ENCODE data around the gene ZNF592.
"Not testable (repeated sequence)": the region's sequence is repeated elsewhere in the genome, so short reads cannot be mapped to it uniquely, and the experiment has no call there.

ZNF592 gene

DNA sequence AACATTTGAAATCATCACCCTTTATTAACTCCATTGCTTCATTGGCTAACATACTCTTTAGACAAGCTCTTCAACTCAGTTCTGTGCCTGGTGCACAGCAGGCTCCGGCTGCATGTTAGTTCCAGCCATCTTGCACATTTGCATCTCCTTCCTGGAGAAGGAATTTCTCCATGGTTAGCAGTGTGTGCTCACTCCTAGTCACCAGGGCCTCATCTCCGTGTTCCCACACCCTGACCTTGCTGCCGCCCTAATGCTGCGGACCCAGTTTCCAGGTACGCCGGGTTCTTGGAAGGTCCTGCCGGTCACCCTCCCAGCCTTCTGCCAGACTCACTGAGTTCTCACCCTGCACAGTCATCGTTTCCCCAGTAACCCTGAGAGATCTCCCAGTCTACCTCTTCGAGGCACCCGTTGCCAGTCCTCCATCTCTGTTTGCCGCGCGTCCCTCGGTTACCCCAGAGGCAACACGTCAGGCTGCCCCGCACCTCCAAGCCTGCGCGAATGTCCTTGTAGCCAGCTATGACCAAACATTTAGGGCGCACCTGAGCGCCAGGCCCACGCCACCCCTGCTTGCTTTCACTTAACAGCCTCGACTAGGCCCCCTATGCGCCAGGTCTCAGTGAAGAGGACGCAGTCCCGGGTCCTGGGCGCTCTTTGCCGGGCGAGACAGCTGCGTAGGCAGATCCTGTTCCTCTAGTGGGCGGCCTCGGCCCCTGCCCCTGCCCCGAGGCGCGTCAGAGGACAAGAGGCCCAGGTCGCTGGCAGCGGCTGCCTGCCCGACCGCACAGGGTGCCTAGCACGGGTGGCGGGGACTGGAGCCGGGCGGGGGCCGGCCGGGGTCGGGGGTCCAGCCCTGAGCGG is 747 bp upstream of the ZNF592 start:
- FAIRE-seq, result no peak

- no peak for FAIRE-seq
These were observed 959 bp downstream of the ZNF592 start for GRCh38 chr15:84749111-84749991.

GRCh38 chr15:84750583-84751092 is 2.2 kb downstream of the ZNF592 start:
- no peak for FAIRE-seq

DNA sequence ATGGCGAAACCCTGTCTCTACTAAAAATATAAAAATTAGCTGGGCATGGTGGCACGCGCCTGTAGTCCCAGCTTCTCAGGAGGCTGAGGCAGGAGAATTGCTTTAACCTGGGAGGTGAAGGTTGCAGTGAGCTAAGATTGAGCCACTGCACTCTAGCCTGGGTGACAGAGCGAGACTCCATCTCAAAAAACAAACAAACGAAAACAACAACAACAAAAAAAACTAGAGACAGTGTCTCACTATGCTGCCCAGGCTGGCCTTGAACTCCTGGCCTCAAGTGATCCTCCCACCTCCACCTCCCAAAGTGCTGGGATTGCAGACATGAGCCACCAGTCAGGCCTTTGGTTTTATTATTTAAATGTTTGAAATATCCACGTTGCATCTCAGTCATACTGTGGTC is 3.3 kb downstream of the ZNF592 start:
- not testable (repeated sequence) for FAIRE-seq

GRCh38 chr15:84752195-84752594 is 3.8 kb downstream of the ZNF592 start:
- no peak for FAIRE-seq

DNA sequence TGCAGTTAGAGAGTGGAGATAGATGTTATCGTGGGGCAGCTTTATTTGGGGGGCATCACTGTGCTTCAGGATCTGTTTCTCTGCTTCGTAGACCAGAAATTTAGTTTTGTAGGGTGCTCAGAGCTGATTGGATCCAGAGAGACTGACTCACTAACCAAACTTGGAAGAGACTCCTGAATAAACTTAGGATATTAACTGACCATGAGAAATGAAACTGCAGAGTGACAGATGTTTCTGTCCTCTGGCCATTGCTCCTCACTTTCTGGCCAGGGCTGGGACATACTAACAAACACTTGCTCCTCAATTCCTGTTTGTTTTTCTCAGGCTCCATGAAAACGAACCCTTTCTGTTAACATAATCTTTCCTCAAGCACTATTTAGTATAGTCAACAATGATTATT is 4.3 kb downstream of the ZNF592 start:
- FAIRE-seq, result no peak

GRCh38 chr15:84754889-84755288 is 6.5 kb downstream of the ZNF592 start:
- not testable (repeated sequence) for FAIRE-seq

GRCh38 chr15:84755736-84756527 is 7.5 kb downstream of the ZNF592 start:
- no peak for FAIRE-seq

GRCh38 chr15:84759018-84759417 is 10.6 kb downstream of the ZNF592 start:
- no peak for FAIRE-seq

DNA sequence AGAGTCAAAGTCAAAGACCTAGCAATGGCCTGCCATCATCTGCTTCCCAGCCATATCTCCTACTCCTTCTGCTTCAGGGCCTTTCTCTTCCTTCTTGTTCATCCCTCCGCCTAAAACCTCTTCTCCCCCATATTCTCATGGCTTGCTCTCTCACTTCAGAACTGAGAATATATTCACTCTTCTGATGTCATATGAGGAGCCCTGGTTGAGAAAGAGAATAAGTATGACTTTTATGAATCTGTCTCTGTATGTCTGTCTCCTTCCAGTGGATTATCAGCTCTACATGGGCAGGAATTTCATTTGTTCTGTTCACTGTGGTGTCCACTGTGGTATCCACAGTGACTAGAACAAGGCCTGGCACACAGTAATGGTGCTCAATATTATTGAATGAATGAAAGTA is 11.8 kb downstream of the ZNF592 start:
- FAIRE-seq, result no peak

GRCh38 chr15:84761607-84762131 is 13.3 kb downstream of the ZNF592 start:
- FAIRE-seq, result no peak

DNA sequence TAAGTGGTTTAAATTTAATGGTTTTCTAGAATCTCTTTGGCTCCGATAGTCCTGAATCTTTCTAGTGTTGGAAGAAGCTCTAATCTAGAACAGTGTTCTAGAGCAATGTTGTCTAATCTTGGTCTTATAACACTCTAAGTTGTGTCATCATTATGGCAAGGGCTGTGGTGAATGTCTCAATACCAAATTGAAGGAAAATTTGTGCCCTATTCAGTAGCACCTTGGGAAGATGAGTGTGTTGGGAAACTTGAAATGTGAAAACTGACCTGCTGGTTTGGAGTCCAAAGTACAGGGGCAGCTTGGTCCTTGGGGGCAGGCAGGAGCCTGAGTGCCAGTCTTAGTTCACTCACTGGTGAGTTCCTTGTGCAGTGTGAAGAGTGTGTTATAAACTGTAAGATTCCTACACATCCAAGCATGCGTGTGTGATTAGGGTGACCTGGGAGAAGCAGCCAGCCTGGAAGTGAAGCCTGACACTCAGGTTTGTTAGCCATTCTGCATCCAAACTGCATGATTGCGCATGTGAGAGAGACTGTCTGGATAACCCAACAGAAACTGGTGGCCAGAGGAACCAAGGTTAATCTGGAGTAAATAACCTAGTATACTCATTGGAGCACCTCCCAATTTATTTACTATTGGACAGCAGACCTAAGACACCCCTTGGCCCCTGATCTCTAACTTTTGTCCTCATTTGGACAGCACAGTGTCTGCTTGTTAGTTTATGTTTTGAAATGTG is 14.6 kb downstream of the ZNF592 start:
- no peak for FAIRE-seq

DNA sequence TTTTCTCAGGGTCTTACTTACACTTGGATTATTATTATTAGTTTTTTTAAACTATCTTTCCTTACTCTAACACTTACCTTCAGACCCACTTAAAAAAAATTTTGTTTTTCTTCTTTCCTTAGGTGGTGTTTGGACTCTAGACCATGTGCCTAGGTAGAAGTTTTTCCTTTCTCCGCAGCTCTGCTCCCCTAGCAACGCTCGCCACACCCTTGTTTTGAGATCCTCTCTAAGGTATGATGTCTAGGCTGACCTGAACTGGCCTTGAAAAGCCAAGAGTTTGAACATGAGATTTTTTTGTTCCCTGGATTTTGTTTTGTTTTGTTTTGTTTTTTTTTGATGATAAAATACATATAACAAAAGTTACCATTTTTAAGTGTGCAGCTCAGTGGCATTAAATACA is 16.2 kb downstream of the ZNF592 start:
- no peak for FAIRE-seq

GRCh38 chr15:84764989-84765388 is 16.6 kb downstream of the ZNF592 start:
- FAIRE-seq, result no peak

- FAIRE-seq, result no peak
These were observed 17.3 kb downstream of the ZNF592 start for GRCh38 chr15:84765675-84766074.

- FAIRE-seq, result no peak
These were observed 18.2 kb downstream of the ZNF592 start for GRCh38 chr15:84766461-84767035.

DNA sequence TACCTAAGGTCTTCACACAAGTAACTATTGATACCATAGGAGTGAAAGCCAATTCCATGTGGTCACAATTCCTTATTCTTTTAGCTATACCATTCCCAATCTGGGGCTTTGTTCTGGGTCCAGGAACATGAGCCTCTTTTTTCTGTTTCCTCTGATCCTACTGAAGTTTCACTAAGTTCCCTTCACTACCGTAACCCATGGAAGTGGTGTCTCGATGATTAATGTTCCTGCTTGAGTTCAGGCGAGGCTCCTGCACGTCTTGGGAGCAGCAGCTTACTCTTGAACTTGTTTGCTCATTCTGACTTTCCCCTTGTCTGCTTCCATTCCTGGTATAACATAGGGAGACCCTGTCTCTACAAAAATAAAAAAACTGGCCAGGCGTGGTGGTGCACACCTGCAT is 23.6 kb downstream of the ZNF592 start:
- FAIRE-seq, result no peak

DNA sequence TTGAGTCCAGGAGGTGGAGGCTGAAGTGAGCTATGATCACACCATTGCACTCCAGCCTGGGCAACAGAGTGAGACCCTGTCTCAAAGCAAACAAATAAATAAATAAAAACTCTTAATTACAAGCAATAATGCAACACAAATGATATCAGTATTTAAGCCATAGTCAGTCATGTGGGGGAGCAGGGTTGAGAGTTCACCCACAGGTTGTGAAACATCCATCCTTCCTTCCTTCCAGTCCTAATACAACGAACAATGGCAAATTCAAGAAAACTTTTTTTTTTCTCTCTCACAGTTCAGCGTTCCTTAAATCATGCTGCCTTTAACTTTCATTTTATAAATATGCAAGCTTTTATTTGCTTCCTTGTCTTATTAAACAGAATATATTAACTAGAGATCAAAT is 24.1 kb downstream of the ZNF592 start:
- FAIRE-seq, result no peak

DNA sequence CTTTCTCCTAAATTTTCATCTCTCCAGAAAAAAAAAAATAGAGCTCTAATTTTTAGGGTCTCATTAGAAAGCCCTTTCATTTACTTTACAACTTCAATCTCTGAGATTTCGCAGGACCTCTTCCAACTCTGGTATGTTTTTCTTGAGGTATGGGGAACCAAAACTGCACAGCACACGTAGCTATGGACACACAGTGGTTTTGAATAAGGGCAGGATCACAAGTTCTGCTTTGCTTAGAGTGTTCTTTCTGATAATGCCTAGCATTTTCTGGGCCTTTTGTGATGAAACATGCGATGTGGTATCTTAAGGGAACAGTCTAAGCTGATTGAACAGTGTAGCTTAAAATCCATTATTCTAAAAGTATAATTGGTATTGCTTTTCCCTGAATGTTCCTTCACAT is 25.3 kb downstream of the ZNF592 start:
- no peak for FAIRE-seq

GRCh38 chr15:84775867-84776449 is 27.6 kb downstream of the ZNF592 start:
- no peak for FAIRE-seq

DNA sequence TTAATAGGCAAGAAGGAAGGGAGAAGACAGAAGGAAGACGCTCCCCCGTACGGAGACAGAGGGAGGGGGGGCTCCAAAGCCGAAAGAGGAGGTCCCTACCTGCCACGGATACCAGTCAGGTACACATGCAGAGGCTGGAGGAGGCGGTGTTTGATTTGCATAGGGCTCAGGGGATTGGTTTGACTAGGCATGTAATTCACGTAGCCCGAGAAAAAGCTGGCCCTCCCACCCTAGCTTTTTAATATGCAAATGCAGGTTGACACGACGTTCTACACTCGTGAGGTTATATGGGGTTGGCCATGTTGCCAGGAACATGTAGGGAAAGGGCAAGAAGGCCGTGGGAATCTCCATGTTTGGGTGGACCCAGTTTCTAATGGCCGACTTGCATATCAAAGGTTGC is 29.8 kb downstream of the ZNF592 start:
- FAIRE-seq, result no peak
